Testis (tissue), 3 donors: Measurements from ENCODE around the gene PTPMT1. TPM values are rescaled to one million over a fixed set of nuclear protein-coding genes. Genes with fewer than 3 reads are reported as not detected.

Source experiments
- DNase-seq: peaks from one replicate; pipeline ENCODE4 v3.0.0-alpha.2; 2019
- H3K27ac ChIP-seq, 2 donors: fragments of 200-600 bp; sonication (generic); one replicate each; pipeline ENCODE4 v1.5.1; 2019
- H3K27me3 ChIP-seq: fragments of 200-600 bp; sonication (generic); one replicate; pipeline ENCODE4 v1.5.1; 2019
- H3K36me3 ChIP-seq: fragments of 200-600 bp; sonication (generic); one replicate; pipeline ENCODE4 v1.5.1; 2017; ENCODE audit warnings: low read depth; ENCODE audit errors: missing control alignments
- H3K4me1 ChIP-seq: fragments of 200-600 bp; sonication (generic); one replicate; pipeline ENCODE4 v1.5.1; 2019
- H3K4me3 ChIP-seq, 2 donors: fragments of 200-600 bp; sonication (generic); one replicate each; pipeline ENCODE4 v1.5.1; 2017 to 2019
- H3K9me3 ChIP-seq: fragments of 200-600 bp; sonication (generic); one replicate; pipeline ENCODE4 v1.5.1; 2017
- POLR2A ChIP-seq: fragments of 450-650 bp; IDR thresholded peaks from one replicate; pipeline ENCODE4 v1.6.1; 2017; ENCODE audit warnings: antibody characterized with exemption, mild to moderate bottlenecking, moderate library complexity
- WGBS, 2 donors: methylation state at CpG; one replicate each; pipeline ENCODE4 v1.1.5; 2018; 5-methylcytosine and 5-hydroxymethylcytosine counted together
- intact Hi-C: fragments of 100-400 bp; cut with DNase I; formaldehyde crosslinking; loops from one replicate; pipeline ENCODE4 v1.15.1; 2023; ENCODE audit warnings: low total_unique reads
- polyA plus RNA-seq: library from polyadenylated mRNA; stranded (reverse); fragments of 350-450 nt; fragmentation: Illumina TruSeq; extraction: RNeasy Lipid Tissue Mini Kit (QIAGEN cat#74804); gene quantifications from one replicate; pipeline ENCODE4 v1.2.3, GENCODE V29; 2014; ENCODE audit warnings: low read depth, low replicate concordance; ENCODE audit not compliant: insufficient read depth
- total RNA-seq, 2 donors: library from RNA; depleted of rRNA; stranded (reverse); fragments of >200 nt; gene quantifications; one replicate each; pipeline ENCODE4 v1.2.3, GENCODE V29; 2016
- TF ChIP-seq, protein P1 (sequence below), 3 experiments: fragments of 450-650 bp in 2 of 3; fragments of 200-600 bp in 1 of 3; sonication (generic) in 1 of 3; IDR thresholded peaks; one replicate each; pipeline ENCODE4 v1.5.1; 2016 to 2019; ENCODE audit warnings: antibody characterized with exemption in 3 of 3, mild to moderate bottlenecking in 2 of 3, moderate library complexity in 1 of 3

PTPMT1 gene
- total and polyA plus RNA-seq, 3 donors from 2014 or later = 172 to 239 (median 204) TPM

DNA sequence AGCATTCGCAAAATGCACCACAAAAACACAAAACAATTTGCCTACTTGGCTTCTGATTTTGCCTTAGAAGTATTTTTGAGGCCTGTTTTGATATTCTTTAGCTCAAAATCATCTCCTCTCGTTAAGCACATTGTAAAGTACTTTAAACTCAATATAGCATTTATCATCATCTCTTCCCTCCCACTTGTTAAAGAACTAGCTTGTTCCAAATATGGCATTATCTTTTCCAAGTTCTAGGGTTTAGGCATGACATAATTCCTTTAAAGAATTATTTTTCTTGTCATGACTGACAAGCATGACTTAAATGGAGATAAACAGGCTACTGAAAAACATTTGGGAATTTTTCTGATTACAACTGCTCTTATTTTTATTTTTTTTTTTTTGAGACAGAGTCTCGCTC is 33.7 kb upstream of the PTPMT1 start:
- no peak for DNase-seq
- Histone ChIP-seq H3K36me3 (no peaks in the 10 kb centered on the region), H3K9me3 (no peaks in the 10 kb centered on the region), H3K27me3 (no peaks in the 10 kb centered on the region), H3K27ac (no peak overlapping the region), H3K4me3 (no peak overlapping the region), H3K4me1 (peaks cover 39% of the 10 kb centered on the region)
- intact Hi-C loops = no loop called here
- 71 to 74% methylated on average over 3 of the region's 3 CpGs for WGBS, 2 donors
- TF ChIP-seq, protein P1, sequence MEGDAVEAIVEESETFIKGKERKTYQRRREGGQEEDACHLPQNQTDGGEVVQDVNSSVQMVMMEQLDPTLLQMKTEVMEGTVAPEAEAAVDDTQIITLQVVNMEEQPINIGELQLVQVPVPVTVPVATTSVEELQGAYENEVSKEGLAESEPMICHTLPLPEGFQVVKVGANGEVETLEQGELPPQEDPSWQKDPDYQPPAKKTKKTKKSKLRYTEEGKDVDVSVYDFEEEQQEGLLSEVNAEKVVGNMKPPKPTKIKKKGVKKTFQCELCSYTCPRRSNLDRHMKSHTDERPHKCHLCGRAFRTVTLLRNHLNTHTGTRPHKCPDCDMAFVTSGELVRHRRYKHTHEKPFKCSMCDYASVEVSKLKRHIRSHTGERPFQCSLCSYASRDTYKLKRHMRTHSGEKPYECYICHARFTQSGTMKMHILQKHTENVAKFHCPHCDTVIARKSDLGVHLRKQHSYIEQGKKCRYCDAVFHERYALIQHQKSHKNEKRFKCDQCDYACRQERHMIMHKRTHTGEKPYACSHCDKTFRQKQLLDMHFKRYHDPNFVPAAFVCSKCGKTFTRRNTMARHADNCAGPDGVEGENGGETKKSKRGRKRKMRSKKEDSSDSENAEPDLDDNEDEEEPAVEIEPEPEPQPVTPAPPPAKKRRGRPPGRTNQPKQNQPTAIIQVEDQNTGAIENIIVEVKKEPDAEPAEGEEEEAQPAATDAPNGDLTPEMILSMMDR (IDR thresholded peaks at IDR 0.05) = no peak
- TF ChIP-seq POLR2A = no peak

DNA sequence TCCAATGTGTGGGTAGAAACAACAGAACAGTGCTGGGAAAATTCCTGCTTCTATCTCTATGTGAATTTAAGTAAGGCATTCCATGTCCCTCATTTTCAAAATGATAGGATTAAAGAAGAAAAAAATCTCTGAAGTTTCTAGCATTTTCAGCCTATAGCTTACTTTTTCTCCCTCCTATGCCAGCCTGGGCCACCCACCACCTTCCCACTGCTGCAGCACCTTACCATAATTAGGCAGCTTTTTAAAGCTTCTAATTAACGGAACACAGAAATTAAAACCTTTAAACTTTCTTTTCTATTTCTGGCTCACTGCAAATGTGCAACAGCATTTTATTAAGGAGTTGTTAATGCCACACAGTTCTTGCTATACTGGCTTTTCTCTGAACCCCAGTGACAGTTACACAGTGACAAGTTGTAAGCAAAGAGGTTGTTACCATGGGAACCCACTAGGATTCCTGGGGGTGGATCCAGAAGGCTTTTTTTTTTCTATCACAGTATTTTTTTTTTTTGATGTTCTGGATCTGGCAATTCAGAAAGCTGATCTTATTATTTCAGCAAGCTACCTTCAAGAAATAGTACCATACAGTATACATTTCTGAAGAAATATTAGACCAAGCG is 32.7 kb upstream of the PTPMT1 start:
- H3K9me3 ChIP-seq = no peaks in the 10 kb centered on the region
- TF ChIP-seq POLR2A = no peak
- TF ChIP-seq, protein P1 (IDR thresholded peaks at IDR 0.05) = no peak
- no peak overlapping the region for H3K4me3 ChIP-seq
- WGBS, 2 donors = 72% methylated on average over 2 of the region's 2 CpGs
- H3K4me1 ChIP-seq = peaks cover 37% of the 10 kb centered on the region
- no peaks in the 10 kb centered on the region for H3K36me3 ChIP-seq
- H3K27me3 ChIP-seq = no peaks in the 10 kb centered on the region
- H3K27ac ChIP-seq = no peak overlapping the region
- intact Hi-C loops = no loop called here
- DNase-seq = no peak

DNA sequence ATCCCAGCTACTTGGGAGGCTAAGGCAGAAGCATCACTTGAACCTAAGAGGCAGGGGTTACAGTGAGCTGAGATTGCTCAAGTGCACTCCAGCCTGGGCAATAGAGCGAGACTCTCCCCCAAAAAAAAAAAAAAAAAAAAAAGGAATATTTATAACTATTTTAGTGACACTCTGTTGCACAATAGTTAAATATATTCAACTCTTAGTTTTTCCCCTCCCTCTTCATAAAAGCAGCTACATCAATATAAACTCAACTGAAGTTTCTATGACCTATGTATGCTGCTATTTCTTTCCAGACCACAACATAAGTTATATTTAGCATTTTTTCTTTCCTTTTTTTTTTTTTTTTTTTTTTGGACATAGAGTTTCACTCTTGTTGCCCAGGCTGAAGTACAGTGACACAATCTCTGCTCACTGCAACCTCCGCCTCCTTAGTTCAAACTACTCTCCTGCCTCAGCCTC is 31.7 kb upstream of the PTPMT1 start:
- H3K27ac ChIP-seq = no peak overlapping the region
- no peak overlapping the region for H3K4me3 ChIP-seq
- DNase-seq = no peak
- H3K27me3 ChIP-seq = no peaks in the 10 kb centered on the region
- H3K4me1 ChIP-seq = peaks cover 37% of the 10 kb centered on the region
- TF ChIP-seq, protein P1 (IDR thresholded peaks at IDR 0.05) = no peak
- no peak for TF ChIP-seq POLR2A
- 81 to 95% methylated on average over 2 of the region's 2 CpGs for WGBS, 2 donors
- no peaks in the 10 kb centered on the region for H3K9me3 ChIP-seq
- H3K36me3 ChIP-seq = no peaks in the 10 kb centered on the region
- intact Hi-C loops = no loop called here

DNA sequence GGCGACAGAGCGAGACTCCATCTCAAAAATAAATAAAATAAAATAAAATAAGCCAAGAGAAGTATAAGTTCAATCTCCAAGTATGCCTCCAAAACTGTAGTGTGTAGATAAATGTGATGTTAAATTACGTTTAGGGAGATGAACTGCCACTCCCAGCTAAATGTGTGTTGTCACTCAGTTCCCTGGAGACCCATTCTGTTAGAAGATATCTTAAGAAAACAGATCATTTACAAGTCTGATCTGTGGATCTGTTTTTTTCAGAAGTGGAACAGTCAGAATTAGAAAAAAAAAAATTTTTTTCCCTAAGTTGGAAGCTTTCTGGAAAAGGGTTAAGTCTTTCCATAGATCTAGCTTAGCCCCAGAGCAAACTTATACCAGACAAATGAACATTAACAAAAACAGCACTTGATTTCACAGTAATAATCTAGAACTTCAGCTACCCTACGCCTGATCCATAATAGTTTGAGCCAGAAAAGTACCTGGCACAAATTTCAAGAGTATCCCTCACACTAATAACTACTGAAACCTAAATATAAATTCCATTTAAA is 30.6 kb upstream of the PTPMT1 start:
- H3K36me3 ChIP-seq = no peaks in the 10 kb centered on the region
- TF ChIP-seq, protein P1 (IDR thresholded peaks at IDR 0.05) = no peak
- no peak for TF ChIP-seq POLR2A
- H3K4me1 ChIP-seq = peaks cover 40% of the 10 kb centered on the region
- 84 to 85% methylated on average over 4 of the region's 4 CpGs for WGBS, 2 donors
- no peaks in the 10 kb centered on the region for H3K9me3 ChIP-seq
- no peak overlapping the region for H3K27ac ChIP-seq
- H3K4me3 ChIP-seq = no peak overlapping the region
- intact Hi-C loops = no loop called here
- H3K27me3 ChIP-seq = no peaks in the 10 kb centered on the region
- no peak for DNase-seq

DNA sequence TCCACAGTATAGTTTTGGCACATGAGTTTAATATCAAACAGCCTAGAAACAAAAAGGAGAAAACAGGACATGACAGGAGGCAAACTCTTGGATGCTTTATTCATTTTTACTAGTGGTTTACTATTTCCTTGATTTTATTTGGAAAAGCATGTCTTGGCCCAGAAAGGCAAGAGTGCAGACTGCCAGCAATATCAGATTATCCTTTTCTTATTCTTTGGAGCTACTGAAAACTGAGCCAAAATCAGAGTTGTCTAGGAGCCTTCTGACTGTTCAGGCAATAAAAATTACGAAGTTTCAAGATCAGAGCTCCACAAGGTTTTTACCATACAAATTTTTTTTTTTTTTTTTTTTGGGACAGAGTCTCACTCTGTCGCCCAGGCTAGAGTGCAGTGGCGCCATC is 28.5 kb upstream of the PTPMT1 start:
- H3K27ac ChIP-seq = no peak overlapping the region
- H3K36me3 ChIP-seq = no peaks in the 10 kb centered on the region
- H3K27me3 ChIP-seq = no peaks in the 10 kb centered on the region
- no peak for DNase-seq
- peaks cover 32% of the 10 kb centered on the region for H3K4me1 ChIP-seq
- H3K4me3 ChIP-seq = no peak overlapping the region
- intact Hi-C loops = no loop called here
- TF ChIP-seq POLR2A = no peak
- TF ChIP-seq, protein P1 (IDR thresholded peaks at IDR 0.05) = no peak
- H3K9me3 ChIP-seq = no peaks in the 10 kb centered on the region
- 50 to 65% methylated on average over 3 of the region's 3 CpGs for WGBS, 2 donors
